ENCODE data around the gene SLC30A1.

DNA sequence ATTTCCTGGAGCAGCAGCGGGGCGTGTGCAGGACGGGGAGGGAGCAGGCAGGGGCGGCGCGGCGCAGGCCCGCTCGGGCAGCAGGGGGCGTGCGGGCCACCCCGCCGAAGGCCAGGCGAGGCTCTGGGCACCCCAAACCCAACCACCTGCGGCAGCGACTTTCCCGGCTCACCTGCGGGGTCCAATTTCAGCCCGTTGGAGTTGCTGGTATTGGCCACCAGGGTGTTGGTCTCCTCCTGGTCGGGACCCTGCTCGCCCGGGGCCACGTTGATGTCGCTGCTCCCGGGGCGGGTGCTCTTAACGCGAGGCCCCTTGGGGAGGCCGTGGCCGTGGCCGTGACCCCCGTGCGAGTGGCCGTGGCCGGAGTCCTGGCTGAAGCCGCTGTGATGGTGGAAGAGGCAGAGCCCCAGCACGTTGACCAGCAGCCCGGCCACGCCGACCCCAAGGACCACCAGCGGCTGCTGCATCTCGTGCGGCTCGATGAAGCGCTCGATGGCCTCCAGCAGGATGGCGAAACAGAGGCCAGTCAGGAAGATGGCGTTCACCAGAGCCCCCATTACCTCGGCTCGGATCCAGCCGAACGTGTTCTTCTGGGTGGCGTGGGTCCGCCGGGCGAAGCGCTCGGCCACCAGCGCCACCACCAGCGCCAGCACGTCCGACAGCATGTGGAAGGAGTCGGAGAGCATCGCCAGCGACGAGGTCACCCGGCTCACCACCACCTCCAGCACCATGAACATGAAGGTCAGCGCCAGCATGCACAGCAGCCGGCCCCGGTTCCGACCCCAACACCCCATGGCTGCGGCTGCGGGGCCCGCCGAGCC lies 932 bp downstream of the SLC30A1 start:
- TF ChIP-seq, protein P1, sequence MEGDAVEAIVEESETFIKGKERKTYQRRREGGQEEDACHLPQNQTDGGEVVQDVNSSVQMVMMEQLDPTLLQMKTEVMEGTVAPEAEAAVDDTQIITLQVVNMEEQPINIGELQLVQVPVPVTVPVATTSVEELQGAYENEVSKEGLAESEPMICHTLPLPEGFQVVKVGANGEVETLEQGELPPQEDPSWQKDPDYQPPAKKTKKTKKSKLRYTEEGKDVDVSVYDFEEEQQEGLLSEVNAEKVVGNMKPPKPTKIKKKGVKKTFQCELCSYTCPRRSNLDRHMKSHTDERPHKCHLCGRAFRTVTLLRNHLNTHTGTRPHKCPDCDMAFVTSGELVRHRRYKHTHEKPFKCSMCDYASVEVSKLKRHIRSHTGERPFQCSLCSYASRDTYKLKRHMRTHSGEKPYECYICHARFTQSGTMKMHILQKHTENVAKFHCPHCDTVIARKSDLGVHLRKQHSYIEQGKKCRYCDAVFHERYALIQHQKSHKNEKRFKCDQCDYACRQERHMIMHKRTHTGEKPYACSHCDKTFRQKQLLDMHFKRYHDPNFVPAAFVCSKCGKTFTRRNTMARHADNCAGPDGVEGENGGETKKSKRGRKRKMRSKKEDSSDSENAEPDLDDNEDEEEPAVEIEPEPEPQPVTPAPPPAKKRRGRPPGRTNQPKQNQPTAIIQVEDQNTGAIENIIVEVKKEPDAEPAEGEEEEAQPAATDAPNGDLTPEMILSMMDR (conservative IDR thresholded peaks at IDR 0.05; ENCODE audit: low read length) = peak; percentile 76
- TF ChIP-seq EZH2phosphoT487 (IDR thresholded peaks at IDR 0.05; ENCODE audit: borderline replicate concordance) = no peak
